Brain microvascular endothelial cell (primary cell): ENCODE data around the gene DLGAP4.
A peak's percentile ranks its signal among the peaks of the same experiment; 100 is the strongest.
"Not testable (repeated sequence)": the region's sequence is repeated elsewhere in the genome, so short reads cannot be mapped to it uniquely, and the experiment has no call there.

Experiments used
- DNase-seq: peaks from one replicate; pipeline ENCODE4 v3.0.0-alpha.2; 2020
- H3K27ac ChIP-seq: fragments of 250-450 bp; sonication (Bioruptor Pico); 2 replicates; pipeline ENCODE4 v1.5.1; 2020; ENCODE audit warnings: mild to moderate bottlenecking, moderate library complexity
- H3K27me3 ChIP-seq: fragments of 250-450 bp; sonication (Bioruptor Pico); replicated peaks from 2 replicates; pipeline ENCODE4 v1.5.1; 2020; ENCODE audit warnings: mild to moderate bottlenecking
- H3K36me3 ChIP-seq: fragments of 250-450 bp; sonication (Bioruptor Pico); replicated peaks from 2 replicates; pipeline ENCODE4 v1.5.1; 2020; ENCODE audit warnings: mild to moderate bottlenecking
- H3K4me3 ChIP-seq: 2 replicates; pipeline ENCODE4 v1.5.1; 2011; ENCODE audit warnings: low read depth, mild to moderate bottlenecking, control low read depth, low read length, moderate library complexity
- CTCF ChIP-seq: IDR thresholded peaks from 2 replicates; pipeline ENCODE4 v1.5.1; 2011; ENCODE audit warnings: low read depth, mild to moderate bottlenecking, moderate library complexity, low read length, control low read depth, inconsistent platforms; ENCODE audit errors: missing control alignments
- in situ Hi-C: cut with HindIII; loops from 2 replicates; pipeline ENCODE4 v1.10.0; 2017; ENCODE audit warnings: low sequenced_read_pairs, low pct_ligation_motif_present

The DLGAP4 gene

GRCh38 chr20:36506253-36506652 lies 200.1 kb downstream of the DLGAP4 start:
- TF ChIP-seq CTCF: peak; percentile 57
- no peak for DNase-seq

GRCh38 chr20:36507746-36508145 lies 201.6 kb downstream of the DLGAP4 start:
- peaks cover 64% of the 10 kb centered on the region for H3K36me3 ChIP-seq
- in situ Hi-C loops: no loop called here
- no peak for DNase-seq

More at GRCh38 chr20:36506253-36506652, 200.1 kb downstream of the DLGAP4 start:
- Histone ChIP-seq H3K27ac (no peak overlapping the region), H3K27me3 (no peaks in the 10 kb centered on the region), H3K36me3 (peaks cover 64% of the 10 kb centered on the region), H3K4me3 (no peak overlapping the region)
- in situ Hi-C loops: no loop called here

GRCh38 chr20:36519012-36519719 lies 213.0 kb downstream of the DLGAP4 start:
- H3K4me3 ChIP-seq: no peak overlapping the region
- H3K36me3 ChIP-seq: peaks cover 39% of the 10 kb centered on the region
- H3K27me3 ChIP-seq: no peaks in the 10 kb centered on the region
- no peak overlapping the region for H3K27ac ChIP-seq
- TF ChIP-seq CTCF: no peak
- in situ Hi-C loops: no loop called here
- DNase-seq: no peak

More at GRCh38 chr20:36507746-36508145, 201.6 kb downstream of the DLGAP4 start:
- Histone ChIP-seq H3K27me3 (no peaks in the 10 kb centered on the region), H3K4me3 (no peak overlapping the region), H3K27ac (no peak overlapping the region)
- no peak for TF ChIP-seq CTCF

GRCh38 chr20:36519944-36520343 lies 213.8 kb downstream of the DLGAP4 start:
- H3K27me3 ChIP-seq: no peaks in the 10 kb centered on the region
- no peak overlapping the region for H3K27ac ChIP-seq
- in situ Hi-C loops: no loop called here
- peaks cover 41% of the 10 kb centered on the region for H3K36me3 ChIP-seq
- no peak for TF ChIP-seq CTCF
- DNase-seq: no peak
- H3K4me3 ChIP-seq: no peak overlapping the region

GRCh38 chr20:36521526-36521925 lies 215.4 kb downstream of the DLGAP4 start:
- in situ Hi-C loops: no loop called here
- Histone ChIP-seq H3K27me3 (no peaks in the 10 kb centered on the region), H3K4me3 (no peak overlapping the region), H3K36me3 (peaks cover 49% of the 10 kb centered on the region), H3K27ac (no peak overlapping the region)
- no peak for DNase-seq
- TF ChIP-seq CTCF: no peak

DNA sequence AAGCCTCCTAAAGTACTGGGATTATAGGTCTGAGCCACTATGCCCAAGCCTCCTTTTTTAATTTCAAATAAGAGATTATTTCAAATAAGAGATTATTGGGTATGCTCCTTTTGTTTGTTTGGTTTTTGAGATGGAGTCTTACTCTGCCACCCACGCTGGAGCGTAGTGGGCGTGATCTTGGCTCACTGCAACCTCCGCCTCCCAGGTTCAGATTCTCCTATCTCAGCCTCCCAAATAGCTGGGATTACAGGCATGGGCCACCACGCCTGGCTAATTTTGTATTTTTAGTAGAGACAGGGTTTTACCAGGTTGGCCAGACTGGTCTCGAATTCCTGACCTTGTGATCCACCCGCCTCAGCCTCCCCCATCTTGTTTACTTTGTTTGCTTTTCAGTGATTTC lies 216.3 kb downstream of the DLGAP4 start:
- DNase-seq, H3K27ac ChIP-seq, in situ Hi-C loops, H3K4me3 ChIP-seq, H3K27me3 ChIP-seq: not testable (repeated sequence)
- H3K36me3 ChIP-seq: peaks cover 56% of the 10 kb centered on the region
